GM18951 (cell line): ENCODE results near the gene HMGCL.
"Not testable (repeated sequence)": the region's sequence is repeated elsewhere in the genome, so short reads cannot be mapped to it uniquely, and the experiment has no call there.

Experiments used
- POLR2A ChIP-seq: IDR thresholded peaks from 4 replicates; pipeline ENCODE4 v1.6.1; 2011; ENCODE audit warnings: mild to moderate bottlenecking; ENCODE audit not compliant: insufficient read length, insufficient read depth; ENCODE audit errors: extremely low read depth
- in situ Hi-C: fragments of 300-500 bp; cut with MboI; formaldehyde crosslinking; loops from one replicate; pipeline ENCODE4 v1.12.0; 2022; ENCODE audit warnings: low sequenced_read_pairs, mixed read lengths, inconsistent platforms; ENCODE audit not compliant: unreplicated experiment

HMGCL gene

DNA sequence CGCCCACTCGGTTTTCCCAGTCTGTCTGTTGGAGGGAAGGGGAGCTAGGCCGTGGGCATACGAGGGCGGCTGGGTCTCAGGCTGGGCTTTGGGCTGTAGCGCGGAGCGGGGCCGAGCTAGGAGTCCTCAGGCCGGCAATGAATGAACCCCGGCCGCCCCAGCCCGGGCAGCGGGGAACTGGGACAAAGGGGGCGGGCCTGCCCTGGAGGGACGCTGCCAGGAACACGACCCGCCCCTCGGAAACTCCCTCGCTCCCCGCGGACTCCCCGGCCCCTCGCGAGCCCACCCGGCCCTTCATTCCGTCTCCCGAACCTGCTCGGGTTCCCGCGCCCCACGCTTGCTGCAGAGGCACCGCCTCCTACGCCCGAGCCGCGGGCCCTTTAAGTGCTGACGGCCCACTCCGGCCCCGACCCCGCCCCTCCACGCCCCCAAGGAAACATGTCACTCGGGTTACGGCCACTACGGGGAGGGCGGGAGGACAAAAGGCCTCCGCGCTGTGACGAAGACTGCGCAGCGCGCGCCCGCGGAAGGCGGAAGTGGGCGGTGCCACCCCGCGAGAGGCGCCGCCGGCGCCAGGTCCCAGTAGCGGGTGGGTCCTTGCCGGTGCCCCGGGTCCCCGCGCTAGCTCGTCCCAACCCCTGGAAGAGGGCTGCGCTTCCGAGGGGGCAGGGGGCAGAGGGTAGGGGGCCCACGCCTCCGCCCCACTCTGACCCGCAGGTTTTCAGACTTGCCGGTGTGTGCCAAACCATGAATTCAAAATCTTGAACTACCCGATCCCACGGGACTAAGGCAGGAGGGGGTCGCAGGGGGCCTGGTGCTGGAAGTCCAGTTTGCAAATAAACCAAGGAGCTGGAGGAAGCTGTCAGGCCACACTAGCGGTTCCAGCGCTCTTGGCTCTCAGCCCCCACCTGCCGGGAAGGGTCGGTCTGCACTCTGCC lies 24.6 kb downstream of the HMGCL start, which contains the start of gene GALE:
GALE (minus strand) TSS at position 355 of the 938 bp plus-strand sequence. CDS start 1,747 bp downstream, outside the sequence.
- in situ Hi-C loops = loop anchor here (10.0 kb wide), 1 partner anchor 114 kb away; the partner anchor contains the start of gene CNR2
- TF ChIP-seq POLR2A = peak; percentile 95

DNA sequence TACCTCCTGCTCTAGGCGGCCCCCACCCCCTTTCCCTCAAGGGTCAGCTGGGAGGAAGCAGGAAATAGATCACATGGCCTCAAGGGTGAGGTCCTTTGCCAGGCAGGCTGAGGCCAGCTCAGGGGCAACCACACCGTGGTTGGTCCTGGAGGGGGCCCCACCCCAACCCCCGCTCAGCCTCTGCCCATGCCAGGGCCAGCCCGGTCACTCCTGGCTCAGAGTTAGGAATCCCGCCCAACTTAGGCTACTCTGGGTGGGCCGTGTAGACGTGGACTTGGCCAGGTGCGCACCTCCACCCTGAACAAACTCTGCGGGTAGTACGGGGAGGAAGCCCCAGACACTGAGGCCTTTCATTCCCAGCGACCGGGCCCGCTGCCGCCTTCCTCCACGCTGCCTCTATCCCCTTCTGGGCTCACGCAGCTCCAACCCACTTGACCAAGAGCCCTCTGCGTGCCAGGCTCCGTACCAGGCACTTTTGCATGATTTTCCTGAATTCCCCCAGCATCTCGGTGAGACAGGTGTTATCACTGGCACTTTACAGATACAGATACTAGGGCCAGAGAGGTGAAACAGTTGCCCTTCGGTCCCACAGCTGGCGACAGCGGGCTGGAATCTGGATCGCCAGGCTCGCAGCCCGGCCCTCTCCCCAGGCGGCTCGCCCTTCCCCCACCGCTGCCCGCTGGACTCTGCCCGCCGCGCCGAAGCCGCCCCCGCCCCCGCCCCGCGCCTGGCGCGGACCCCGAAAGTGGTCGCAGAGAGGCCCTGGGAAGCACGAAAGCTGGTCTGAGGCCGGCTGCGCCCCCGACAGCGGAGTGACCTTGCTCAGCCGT lies 25.4 kb downstream of the HMGCL start:
- peak; percentile 38 for TF ChIP-seq POLR2A
- in situ Hi-C loops = loop anchor here (10.0 kb wide), 1 partner anchor 115 kb away; the partner anchor contains the start of gene CNR2

DNA sequence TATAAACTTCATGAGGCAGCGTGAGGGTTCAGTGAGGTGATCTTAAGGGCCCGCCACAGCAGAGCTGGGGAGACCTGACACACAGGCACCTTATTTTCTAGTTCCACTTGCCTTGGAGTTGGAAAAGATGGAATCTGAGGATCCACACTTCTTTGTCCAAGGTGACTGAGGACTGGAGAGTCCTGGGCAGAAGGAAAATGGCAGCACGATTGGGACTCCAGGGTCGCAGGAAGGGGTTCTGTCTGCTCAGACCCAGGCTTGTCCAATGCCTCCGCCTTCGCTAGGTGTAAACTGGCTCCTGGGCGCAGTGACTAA lies 26.0 kb downstream of the HMGCL start:
- no peak for TF ChIP-seq POLR2A
- in situ Hi-C loops = no loop called here

DNA sequence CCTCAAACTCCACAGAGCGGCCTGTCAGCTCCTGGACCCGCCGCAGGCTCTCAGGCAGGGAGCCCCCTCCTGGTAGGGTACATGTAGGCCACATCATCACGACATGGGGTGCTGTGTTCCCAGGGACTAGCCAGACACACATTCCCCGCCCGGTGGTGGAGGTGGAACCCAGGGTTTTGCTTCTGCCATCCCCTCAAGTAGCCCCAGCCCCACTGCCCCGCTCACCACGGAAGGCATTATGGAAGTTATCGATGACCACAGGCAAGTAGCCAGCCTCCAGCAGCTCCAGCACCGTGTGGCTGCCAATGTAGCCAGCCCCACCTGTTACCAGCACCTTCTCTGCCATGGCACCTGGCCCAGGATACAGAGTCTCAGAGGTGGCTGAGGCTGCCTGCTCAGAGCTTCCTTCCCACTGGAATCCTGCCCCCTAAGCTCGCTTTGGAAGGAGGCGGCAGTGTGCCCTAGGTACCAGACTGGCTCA lies 26.5 kb downstream of the HMGCL start:
- in situ Hi-C loops = no loop called here
- TF ChIP-seq POLR2A = no peak

DNA sequence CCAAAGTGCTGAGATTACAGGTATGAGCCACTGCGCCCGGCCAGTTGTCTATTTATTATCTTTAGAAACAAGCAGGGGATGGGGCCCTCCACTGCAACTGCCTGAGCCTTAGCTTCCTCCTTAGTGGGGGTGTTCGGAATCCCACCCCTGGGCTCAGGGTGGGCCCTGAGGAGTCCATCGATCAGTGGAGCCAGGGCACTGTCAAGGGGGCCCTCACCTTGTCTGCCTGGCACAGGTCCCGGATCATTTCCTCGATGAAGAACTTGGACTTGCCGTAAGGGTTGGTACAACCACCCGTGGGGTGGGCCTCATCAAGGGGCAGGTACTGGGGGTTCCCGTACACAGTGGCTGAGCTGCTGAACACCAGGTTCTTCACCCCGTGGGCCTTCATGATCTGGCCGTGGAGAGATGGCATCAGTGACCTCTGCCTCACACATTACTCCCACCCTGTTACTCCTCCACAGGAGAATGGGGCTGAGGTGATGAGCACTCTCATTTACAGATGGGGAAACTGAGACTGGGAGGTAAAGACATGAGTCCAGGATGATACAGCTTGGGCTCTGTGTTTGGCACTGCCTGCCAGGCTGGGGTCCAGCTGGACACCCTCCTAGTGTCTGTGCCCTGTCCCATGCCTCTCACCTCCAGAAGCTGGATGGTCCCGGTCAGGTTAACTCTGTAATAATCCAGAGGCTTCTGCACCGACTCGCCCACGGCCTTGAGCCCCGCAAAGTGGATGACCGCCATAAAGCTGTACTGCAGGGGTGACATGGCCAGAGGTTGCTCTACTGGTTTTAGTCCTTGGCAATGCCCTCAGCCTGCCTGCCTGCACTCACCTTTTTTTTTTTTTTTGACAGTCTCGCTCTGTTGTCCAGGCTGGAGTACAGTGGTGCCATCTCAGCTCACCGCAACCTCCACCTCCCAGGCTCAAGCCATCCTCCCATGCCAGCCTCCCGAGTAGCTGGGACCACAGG lies 27.5 kb downstream of the HMGCL start:
- no peak for TF ChIP-seq POLR2A
- in situ Hi-C loops = no loop called here

DNA sequence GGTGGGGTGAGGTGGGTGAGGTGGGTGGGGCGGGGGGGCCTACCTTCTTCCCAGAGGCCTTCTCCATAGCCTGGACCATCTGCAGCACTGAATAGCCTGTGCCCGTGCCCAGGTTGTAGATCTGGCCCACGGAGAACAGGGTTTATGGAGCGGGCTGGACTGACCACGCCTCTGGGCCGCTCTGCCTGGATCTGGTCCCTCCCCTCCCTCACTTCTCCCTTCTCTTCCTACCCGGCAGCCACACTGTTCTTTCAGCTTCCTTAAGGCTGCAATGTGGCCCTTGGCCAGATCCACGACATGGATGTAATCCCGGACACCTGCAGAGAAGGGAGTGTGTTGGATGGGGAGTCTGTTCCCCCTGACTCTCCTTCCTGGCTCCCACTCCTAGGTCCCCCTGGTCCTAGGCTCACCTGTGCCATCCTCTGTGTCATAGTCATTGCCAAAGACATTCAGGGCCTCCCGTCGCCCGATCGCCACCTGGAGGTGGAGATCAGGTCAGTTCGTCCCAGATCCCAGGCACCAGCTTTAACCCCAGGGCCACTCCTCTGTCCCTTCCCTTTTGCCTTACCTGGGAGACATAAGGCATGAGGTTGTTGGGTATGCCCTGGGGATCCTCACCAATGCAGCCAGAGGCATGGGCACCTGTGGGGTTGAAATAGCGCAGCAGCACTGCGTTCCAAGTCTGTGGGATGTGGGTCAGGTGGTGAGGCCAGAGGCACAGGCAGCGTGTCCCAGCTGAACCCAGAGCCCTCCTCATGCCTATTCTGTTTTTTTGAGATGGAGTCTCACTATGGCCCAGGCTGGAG lies 28.6 kb downstream of the HMGCL start:
- in situ Hi-C loops = no loop called here

DNA sequence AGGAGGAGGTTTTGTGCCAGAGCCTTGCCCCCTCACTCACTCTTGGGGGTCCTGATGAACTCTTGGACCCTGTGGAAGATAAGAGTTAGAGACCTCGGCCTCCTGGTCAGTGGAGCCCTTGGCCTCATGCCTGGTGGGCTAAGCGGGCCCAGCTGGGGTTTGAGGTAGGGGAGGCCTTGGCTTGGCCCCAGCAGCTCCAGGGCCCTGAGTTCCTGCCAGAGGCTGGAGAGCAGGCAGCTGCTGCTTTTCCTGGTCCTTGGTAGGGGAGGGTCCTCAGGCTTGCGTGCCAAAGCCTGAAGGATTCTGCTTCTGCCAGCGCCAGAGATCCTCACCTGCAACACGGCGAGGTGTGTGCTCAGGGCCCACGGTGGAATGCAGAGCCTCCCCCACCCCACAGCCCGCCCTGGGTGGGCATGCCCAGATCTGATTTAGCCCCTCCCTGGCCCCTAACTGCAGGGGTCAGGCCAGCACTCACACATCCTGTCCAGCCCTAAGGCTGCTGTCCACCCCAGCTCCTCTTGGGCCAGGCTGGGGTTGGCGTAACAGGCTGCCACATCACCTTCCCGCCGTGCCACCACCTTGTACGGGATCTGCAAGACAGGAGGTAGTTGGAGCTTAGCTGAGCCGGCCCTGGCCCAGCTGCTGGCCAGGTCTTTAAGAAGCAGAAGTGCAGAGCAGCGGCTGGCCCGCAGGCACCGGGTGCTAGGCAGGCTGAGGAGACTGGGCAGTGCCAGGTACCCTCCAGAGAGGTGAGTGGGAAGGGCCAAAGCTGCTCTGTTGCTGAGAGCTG lies 29.4 kb downstream of the HMGCL start:
- TF ChIP-seq POLR2A = no peak

More for the DNA sequence above, 28.6 kb downstream of the HMGCL start:
- no peak for TF ChIP-seq POLR2A

DNA sequence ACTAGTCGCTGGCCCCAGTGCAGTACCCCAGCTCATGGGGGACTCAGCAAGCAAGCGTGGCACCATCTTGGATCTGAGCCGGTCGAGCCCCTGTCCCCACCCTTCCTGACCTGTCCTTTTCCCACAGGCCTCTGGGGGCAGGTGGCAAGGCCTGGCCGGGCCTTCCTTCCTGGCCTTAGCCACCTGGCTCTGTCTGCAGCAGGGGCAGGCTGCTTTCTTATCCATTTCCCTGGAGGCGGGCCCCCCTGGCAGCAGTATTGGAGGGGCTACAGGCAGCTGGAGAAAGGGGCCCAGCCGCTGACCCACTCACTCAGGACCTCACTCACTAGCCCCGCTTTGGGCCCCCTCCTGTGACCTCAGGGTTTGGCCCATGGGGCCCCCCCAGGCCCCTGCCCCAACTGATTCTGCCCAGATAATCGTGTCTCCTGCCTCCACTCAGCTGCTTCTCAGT lies 30.5 kb downstream of the HMGCL start:
- in situ Hi-C loops = not testable (repeated sequence)

More for the DNA sequence above, 29.4 kb downstream of the HMGCL start:
- in situ Hi-C loops = no loop called here

DNA sequence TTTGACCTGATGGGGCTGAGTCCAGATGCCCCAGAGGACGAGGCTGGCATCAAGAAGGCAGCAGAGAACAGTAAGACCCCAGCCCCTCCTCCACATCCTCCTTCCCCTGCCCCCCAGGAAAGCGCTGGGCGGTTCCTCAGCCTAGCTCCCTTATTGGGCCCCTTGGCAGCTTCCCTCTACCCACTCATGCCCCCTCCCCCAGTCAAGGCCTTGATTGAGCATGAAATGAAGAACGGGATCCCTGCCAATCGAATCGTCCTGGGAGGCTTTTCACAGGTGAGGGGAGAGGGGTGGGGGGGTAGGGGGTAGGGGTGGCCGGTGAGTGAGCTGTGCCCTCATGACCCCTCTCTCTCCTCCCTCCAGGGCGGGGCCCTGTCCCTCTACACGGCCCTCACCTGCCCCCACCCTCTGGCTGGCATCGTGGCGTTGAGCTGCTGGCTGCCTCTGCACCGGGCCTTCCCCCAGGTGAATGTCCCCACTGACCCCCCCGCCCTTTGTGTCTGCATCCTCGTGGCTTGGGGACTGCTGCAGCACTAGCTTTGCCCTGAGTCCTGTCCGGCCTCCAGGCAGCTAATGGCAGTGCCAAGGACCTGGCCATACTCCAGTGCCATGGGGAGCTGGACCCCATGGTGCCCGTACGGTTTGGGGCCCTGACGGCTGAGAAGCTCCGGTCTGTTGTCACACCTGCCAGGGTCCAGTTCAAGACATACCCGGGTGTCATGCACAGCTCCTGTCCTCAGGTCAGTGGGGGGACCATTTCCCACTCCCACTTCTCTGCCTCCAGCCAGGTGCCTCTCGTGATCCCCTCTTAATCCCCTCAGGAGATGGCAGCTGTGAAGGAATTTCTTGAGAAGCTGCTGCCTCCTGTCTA lies 31.1 kb downstream of the HMGCL start:
- no peak for TF ChIP-seq POLR2A
- in situ Hi-C loops = no loop called here
